ENCODE measurements around the gene DNM3. TPM values are rescaled to one million over a fixed set of nuclear protein-coding genes. Genes with fewer than 3 reads are reported as not detected.

The DNM3 gene
- total RNA-seq, 1 donor: 2.0 TPM

DNA sequence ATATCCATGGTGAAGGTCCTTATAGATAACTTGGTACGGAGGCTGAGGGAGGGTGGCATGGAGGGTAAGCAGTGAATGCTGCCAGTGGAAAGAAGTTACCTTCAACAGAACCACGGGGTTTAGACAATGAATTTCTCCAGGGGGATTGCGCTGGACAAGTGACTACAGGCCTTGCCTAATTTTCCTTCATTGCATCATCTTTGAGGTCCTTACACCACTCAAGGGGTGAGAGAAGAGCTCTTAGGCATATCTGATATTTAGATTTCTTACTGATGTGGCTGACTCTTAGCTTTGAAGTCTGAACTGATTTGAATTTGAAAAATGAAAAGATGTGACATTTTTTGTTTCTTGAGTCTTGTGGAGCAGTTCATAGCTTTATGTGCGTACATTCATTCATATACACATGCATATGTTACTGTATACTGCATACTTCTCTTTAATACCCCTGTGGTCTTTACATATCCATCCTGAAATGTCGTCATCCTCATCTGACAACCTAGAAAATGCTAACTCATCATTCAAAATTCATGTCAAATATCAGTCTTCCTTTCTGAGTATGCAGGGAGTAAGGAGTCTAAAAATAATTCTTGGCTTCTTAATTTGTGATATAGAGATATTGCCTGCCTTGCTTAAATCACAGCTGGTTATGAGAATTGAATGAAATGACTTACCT is 63.6 kb downstream of the DNM3 start:
- no peak overlapping the region for H3K4me3 ChIP-seq (ENCODE audit: low read depth, low read length)
- DNase-seq (ENCODE audit: low read depth): no peak
- TF ChIP-seq, protein P1, sequence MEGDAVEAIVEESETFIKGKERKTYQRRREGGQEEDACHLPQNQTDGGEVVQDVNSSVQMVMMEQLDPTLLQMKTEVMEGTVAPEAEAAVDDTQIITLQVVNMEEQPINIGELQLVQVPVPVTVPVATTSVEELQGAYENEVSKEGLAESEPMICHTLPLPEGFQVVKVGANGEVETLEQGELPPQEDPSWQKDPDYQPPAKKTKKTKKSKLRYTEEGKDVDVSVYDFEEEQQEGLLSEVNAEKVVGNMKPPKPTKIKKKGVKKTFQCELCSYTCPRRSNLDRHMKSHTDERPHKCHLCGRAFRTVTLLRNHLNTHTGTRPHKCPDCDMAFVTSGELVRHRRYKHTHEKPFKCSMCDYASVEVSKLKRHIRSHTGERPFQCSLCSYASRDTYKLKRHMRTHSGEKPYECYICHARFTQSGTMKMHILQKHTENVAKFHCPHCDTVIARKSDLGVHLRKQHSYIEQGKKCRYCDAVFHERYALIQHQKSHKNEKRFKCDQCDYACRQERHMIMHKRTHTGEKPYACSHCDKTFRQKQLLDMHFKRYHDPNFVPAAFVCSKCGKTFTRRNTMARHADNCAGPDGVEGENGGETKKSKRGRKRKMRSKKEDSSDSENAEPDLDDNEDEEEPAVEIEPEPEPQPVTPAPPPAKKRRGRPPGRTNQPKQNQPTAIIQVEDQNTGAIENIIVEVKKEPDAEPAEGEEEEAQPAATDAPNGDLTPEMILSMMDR (IDR thresholded peaks at IDR 0.05; ENCODE audit: insufficient read depth, low read length): no peak

DNA sequence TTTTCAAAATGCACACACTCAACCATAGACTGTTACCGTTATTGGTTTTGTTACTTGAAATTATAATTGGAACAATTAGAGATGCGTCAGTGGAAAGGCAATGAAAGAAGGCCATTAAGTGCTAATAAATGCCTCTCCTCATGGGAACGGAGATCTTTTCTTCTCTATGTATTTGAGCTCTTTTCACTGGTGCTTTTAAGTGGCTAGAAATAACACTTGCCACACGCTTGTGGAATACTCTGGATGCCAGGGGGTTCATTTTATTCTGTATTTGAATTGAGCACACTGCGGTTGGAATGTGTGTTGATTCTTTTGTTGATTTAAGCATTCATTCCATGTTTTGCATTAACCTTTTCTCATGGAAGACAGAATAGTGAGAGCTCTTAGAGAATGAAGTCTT is 68.4 kb downstream of the DNM3 start:
- no peak for DNase-seq (ENCODE audit: low read depth)
- TF ChIP-seq, protein P1 (IDR thresholded peaks at IDR 0.05; ENCODE audit: insufficient read depth, low read length): no peak
- no peak overlapping the region for H3K4me3 ChIP-seq (ENCODE audit: low read depth, low read length)

DNA sequence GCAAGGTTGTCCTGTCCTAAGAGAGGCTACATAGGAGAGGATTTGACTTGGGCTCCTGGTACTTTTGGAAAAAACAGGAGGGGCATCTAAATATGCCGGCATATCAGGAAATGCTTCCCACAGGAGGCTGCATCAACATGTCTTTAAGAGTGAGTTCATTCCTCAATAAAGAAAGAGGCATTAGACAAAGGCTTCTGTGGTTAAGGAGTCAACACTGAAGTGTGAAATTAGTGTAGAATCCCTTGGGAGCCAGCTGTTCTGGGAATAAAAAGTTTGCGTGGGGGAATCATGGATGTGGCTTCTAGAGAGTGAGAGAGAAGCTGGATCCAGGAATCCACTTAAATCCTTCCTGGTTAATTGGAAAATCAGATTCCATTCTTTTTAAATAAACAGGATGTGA is 69.5 kb downstream of the DNM3 start:
- H3K4me3 ChIP-seq (ENCODE audit: low read depth, low read length): no peak overlapping the region
- no peak for DNase-seq (ENCODE audit: low read depth)
- TF ChIP-seq, protein P1 (IDR thresholded peaks at IDR 0.05; ENCODE audit: insufficient read depth, low read length): no peak

DNA sequence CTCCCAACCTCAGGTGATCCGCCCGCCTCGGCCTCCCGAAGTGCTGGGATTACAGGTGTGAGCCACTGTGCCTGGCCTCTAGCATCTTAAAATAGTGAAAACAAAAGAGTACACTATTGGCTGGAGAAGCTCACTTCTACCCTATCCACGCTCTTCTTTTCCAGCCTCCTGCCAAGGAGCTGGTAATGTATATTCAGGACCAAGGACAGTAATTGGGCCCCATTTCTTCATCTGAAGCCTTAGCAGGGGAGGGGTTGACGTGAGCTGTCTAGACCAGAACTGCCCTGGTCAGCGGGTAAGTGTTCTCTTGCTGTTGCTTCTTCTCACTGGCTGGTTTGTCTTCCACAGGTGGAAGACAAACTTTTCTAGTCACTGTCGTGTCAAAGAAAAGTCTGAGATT is 70.2 kb downstream of the DNM3 start:
- TF ChIP-seq, protein P1 (IDR thresholded peaks at IDR 0.05; ENCODE audit: insufficient read depth, low read length): no peak
- no peak for DNase-seq (ENCODE audit: low read depth)
- H3K4me3 ChIP-seq (ENCODE audit: low read depth, low read length): no peak overlapping the region

DNA sequence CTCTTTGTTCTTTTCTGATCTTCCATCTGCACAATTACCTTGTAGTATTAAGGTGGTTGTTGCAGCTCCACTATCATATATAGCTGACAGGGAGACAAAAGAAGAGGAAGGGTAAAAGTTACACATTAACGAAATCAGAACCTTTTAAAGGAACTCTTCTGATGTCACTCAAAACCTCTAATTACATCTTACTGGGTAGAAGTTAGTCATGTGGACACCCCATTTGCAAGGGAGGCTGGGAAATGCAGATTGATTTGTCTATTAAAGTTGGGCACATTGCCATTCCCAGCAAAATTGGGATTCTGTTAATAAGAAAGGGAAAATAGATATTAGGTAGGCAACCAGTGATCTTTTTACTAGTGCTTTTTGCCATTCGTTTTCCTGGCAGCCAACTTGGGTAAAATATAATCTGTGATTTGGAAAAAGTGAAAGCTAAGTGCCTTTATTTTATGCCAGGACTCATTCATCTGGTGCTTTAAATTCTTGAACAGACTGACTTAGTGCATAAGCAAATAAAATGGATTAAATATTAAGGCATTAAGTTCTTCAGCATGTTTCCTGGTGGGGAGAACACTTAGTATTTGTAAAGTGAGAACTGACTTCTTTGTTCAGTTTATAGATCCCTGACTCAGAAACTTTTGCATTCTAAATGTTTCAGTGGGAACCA is 71.3 kb downstream of the DNM3 start:
- H3K4me3 ChIP-seq (ENCODE audit: low read depth, low read length): no peak overlapping the region
- DNase-seq (ENCODE audit: low read depth): no peak
- TF ChIP-seq, protein P1 (IDR thresholded peaks at IDR 0.05; ENCODE audit: insufficient read depth, low read length): no peak

DNA sequence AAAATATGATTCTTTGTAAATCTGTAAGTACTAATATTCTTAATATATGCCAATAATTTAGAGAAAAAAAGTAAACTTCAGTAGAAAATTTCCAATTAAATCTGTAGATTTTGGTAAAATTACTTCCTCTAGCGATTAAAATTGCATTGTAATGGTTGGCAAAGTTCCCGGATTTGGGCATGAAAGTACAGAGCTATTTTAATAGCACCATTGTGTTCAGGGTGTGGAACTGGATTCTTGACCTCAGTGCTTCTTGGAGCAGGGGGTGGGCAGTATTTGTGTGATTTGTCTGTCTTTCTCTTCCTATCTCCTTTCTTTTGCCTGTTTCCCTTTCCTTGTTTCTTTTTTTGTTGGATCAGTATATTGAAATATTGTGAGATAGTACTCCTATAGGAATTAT is 72.1 kb downstream of the DNM3 start:
- no peak overlapping the region for H3K4me3 ChIP-seq (ENCODE audit: low read depth, low read length)
- TF ChIP-seq, protein P1 (IDR thresholded peaks at IDR 0.05; ENCODE audit: insufficient read depth, low read length): no peak
- peak; percentile 52 for DNase-seq (ENCODE audit: low read depth)
